GM21515 (cell line): ENCODE data around the gene AUNIP.

ENCODE experiments used
- ATAC-seq: cut with Tn5 transposase; IDR thresholded peaks from one replicate; pipeline ENCODE4 v1.9.1; 2021; ENCODE audit not compliant: unreplicated experiment

Gene AUNIP

DNA sequence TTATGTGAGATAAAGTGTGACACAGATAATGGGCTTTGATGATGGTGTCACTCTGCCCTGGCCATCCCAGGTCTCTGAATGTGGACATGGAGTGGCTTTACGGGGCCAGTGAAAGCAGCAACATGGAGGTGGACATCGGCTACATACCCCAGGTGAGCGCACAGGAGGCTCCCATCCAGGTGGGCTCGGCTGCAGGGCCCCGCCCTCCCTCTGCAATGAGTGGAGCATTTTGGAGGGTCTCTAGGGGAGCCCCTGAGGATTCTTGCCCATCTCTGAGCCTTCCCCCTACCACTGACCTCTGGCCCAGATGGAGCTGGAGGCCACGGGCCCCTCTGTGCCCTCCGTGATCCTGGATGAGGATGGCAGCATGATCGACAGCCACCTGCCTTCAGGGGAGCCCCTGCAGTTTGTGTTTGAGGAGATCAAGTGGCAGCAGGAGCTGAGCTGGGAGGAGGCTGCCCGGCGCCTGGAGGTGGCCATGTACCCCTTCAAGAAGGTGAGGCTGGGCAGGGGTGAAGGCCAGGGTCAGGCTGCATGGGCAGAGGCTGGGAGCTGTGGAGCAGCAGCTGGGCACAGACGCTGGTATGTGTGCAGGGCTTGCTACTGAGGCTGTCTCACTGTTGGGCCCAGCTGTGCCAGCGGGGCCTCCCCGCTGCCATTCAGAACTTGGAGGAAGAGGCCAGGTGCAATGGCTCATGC lies 47.7 kb downstream of the AUNIP start:
- no peak for ATAC-seq

DNA sequence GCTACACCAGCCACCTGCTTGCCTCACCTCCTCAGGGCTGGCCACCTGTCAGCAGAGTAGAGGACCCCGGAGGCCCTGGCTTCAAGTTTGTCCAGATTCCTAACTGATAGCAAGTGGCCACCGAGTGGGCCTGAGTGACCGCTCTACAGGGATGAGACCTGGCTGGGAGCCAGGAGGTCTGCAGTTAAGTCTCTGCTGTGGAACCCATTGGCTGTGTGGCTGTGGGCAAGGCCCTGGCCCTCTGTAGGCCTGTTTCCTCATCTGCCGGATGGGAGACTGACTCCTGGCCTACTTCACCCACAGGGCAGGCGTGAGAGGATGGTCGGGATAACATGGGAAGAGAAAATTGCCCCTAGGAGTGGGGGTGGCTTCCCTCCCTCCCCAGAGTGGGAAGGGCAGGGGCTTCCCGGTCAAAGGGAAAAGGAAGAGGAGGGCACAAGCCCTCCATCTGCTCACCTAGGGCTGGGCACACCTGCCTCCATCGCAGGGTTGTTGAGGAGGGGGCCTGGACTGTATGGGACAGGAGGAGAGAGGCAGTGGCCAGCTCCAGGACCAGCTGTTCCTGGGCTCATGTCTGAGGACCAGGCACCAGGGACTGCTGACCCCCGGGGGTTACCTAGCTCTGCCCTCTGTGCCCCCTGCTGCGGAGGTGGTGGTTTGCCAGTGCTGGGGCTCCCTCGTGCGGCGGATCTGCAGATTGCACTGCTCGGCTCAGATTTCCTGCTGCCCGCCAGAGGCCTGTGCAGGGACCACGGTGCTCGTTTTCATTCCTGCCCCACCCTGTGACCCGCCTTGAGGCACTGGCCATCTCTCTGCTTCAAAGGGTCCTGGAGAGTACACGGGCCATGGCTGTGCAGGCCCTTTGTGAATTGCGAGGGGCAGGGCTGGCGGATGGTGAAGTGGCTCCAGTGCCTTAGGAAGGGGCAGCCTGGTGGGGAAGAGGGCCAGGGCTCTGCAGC lies 48.6 kb downstream of the AUNIP start:
- ATAC-seq = no peak

DNA sequence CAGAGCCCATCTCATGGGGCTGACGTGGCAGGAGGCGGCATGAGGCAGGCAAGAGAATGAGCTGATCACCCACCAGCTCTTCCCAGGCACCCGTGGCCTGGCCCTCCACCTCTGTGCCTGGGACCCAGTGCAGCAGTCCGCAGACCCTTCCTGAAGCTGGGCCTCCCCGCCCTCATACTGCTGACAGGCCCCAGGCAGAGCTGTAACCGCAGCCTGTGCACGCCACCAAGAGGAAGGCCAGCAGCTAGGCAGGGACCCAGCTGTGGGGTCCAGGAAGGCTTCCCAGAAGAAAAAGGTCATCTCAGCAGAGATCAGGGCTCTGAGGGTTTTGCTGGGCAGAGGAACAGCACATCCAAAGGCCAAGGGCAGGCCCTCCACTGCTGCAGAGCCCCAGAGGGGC lies 49.3 kb downstream of the AUNIP start:
- no peak for ATAC-seq

- ATAC-seq = no peak
These were observed 49.9 kb downstream of the AUNIP start for GRCh38 chr1:25809283-25809926.

- ATAC-seq = no peak
These were observed 50.6 kb downstream of the AUNIP start for GRCh38 chr1:25808481-25809244.

DNA sequence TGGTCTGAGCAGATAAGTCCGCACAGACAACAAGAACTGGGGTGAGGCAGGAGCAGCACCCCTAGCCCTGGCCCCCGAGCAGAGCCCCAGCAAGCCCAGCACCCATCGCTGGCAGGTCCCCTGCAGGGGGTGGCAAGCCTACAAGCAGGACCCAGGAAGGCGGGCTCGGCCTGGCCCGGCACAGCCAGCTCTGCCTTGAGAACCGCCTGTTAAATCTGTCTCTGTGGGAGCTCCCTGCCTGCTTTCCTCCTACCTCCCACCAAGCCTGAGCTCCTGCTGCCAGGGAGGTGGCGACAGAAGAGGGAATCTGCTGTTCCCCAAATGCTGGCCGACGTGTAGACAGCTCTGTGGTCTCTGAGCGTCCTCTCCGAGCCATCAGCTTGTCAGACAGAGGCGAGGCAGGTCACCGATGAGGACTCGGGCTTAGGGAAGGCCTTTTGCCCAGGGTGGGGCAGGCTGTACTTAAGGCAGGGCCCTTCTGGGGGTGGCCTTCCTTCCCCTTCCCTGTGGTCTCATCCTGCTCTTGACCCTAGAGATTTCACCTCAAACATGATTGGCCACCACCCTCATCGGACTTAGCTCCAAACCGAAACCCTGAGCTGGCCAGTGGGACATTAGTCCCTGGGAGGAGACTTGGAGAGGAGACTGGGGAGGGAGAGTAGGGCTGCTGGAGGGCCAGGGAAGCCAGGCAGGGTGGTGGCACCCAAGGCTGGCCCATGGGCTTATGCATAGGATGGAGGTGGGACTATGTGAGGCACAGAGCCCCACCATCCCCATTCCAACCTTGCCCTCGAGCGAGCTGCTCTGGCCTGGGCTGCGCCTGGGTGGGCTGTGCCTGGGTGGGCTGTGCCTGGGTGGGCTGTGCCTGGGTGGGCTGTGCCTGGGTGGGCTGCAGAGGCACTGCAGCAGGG lies 51.5 kb downstream of the AUNIP start:
- ATAC-seq = no peak

DNA sequence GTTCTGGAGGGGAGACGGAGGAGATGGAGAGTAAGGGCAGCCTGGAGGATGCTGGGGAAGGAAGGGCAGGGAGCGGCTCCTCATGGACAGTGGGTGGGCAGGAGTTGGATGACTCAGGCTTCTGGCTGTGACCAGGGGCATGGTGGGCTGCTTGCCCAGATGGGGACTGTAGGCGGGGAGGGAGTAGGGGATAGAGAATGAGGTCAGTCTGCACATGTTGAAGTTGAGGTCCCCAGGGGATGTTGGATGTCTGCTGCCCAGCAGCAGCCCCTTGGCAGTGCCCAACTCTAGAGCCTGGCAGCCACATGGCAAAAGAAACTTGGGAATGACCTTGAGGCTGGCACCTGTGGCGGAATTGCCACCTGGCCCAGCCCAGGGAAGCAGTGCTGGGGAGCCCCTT lies 52.8 kb downstream of the AUNIP start:
- ATAC-seq = no peak

- ATAC-seq = no peak
These were observed 53.4 kb downstream of the AUNIP start for GRCh38 chr1:25805863-25806225.

DNA sequence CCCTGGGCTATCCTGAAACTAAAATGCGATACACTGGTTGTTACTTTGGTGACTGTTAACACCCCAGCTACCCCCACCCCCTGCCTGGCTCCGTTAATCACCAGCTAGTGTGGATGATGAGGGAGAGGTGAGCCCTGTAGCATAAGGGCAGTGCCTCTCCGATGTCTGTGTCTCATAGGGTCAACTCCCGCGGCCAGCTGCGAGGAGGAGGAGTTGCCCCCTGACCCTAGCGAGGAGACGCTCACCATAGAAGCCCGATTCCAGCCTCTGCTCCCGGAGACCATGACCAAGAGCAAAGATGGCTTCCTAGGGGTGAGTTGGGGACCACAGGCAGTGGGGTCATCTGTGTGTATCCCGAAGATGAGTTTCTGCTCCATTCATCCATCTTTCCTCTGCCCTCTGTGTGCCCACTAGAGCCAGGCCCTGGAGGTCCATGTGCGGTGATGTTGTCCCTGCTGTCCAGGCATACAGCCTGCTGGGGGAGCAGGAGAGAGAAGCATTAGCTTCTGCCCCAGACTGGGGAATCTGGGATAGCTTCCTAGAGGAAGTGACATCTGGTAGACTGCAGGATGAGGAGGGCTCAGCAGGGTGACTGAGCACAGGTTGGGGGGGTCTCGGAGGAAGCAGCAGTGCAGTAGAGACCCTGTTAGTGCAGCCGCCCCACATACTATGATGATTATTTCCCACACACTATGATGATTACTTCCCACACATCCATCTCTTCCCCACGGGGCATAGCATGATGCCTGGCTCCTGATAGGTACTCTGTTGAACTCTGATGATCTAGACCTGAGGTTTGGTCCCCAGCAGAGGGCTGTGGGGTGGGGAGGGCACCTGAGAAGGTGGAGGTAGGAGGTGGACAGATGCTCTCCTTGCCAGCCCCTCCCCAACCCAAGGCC lies 54.0 kb downstream of the AUNIP start:
- no peak for ATAC-seq

- no peak for ATAC-seq
These were observed 54.9 kb downstream of the AUNIP start for GRCh38 chr1:25804244-25804963.

- no peak for ATAC-seq
These were observed 55.9 kb downstream of the AUNIP start for GRCh38 chr1:25803368-25803767.

DNA sequence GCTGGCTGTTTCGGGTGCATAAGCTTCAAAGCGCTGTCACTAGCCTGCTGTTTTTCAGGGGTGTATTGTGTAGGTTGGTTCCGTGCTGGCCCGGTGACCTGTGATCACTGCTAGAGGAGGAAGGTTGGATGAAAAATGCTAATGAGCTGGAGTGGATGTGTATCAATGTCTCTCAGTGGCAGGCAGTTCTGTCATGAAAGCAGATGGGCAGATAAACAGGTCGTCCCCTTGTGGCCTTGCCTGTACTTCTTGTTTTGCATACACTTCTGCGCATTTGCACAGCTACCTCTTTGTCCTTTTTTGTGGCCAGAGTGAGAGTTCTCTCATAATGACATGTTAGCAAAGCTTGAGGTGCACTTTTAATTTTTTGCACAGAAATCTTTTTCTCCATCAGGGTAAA lies 56.3 kb downstream of the AUNIP start:
- ATAC-seq = no peak

DNA sequence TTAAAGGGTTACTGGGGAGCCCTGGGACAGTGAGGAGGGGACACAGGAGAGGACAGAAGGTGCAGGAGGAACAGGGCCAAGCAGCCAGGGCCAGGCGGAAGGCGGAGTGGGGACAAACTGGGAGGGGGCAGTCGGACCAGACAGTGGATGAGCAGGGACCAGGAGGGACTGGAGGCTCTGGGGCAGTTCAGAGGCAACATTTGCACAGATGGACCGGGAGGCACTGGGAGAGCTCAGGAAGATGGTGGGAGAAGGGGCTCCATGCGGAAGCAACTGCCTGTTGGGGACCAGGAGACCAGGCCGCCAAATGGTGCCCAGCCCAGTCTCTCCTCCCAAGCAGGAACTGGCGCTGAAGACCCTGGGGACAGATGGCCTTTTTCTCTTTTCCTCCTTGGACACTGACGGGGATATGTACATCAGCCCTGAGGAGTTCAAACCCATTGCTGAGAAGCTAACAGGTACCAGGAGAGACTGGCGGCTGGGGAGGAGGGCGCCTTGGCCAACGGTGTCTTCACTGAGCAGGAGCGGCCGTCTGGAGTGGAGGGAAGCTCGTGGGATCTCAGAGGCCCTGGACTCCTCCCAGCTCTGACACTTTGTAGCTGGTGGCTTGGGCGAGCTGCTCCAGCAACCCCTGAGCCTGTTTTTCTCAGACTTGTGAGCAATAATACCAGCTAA lies 58.4 kb downstream of the AUNIP start:
- no peak for ATAC-seq

- ATAC-seq = no peak
These were observed 59.1 kb downstream of the AUNIP start, which contains the start of gene SELENON for GRCh38 chr1:25799935-25800702. Gene SELENON (plus strand): TSS chr1:25800193. CDS start chr1:25800231, 38 bp downstream.

GRCh38 chr1:25799352-25799934 lies 59.8 kb downstream of the AUNIP start:
- ATAC-seq = no peak

GRCh38 chr1:25798666-25799351 lies 60.4 kb downstream of the AUNIP start:
- ATAC-seq = no peak
